VCaP (cell line): ENCODE data around the gene ZDHHC14.

Experiments used
- H3K27ac ChIP-seq: fragments of 450-650 bp; 2 replicates; pipeline ENCODE4 v1.5.1; 2017
- CTCF ChIP-seq: fragments of 450-650 bp; conservative IDR thresholded peaks from 2 replicates; pipeline ENCODE4 v1.5.1; 2017; ENCODE audit warnings: mild to moderate bottlenecking, moderate library complexity

The ZDHHC14 gene

GRCh38 chr6:157668713-157669112, 287.7 kb downstream of the ZDHHC14 start:
- no peak overlapping the region for H3K27ac ChIP-seq
- no peak for TF ChIP-seq CTCF

- TF ChIP-seq CTCF: no peak
- no peak overlapping the region for H3K27ac ChIP-seq
These were observed 288.3 kb downstream of the ZDHHC14 start for GRCh38 chr6:157669323-157669722.

- TF ChIP-seq CTCF: peak; percentile 21; the same call in 1 of the 2 replicates
- peak overlapping the region; percentile 36; the same call in 1 of the 2 replicates for H3K27ac ChIP-seq
These were observed 288.8 kb downstream of the ZDHHC14 start for GRCh38 chr6:157669747-157670216.

- no peak overlapping the region for H3K27ac ChIP-seq
- TF ChIP-seq CTCF: no peak
These were observed 289.6 kb downstream of the ZDHHC14 start for GRCh38 chr6:157670466-157671186.

GRCh38 chr6:157672726-157673412, 291.9 kb downstream of the ZDHHC14 start:
- no peak overlapping the region for H3K27ac ChIP-seq
- TF ChIP-seq CTCF: no peak

- TF ChIP-seq CTCF: no peak
These were observed 292.6 kb downstream of the ZDHHC14 start for GRCh38 chr6:157673596-157673995.

GRCh38 chr6:157674061-157674460, 293.1 kb downstream of the ZDHHC14 start:
- TF ChIP-seq CTCF: no peak
- H3K27ac ChIP-seq: no peak overlapping the region

More at GRCh38 chr6:157673596-157673995, 292.6 kb downstream of the ZDHHC14 start:
- no peak overlapping the region for H3K27ac ChIP-seq
